GM18868 (cell line): Measurements from ENCODE around the gene INHA.

ENCODE experiments used
- ATAC-seq: cut with Tn5 transposase; IDR thresholded peaks from one replicate; pipeline ENCODE4 v1.9.1; 2021; ENCODE audit warnings: mild to moderate bottlenecking, moderate library complexity; ENCODE audit not compliant: unreplicated experiment

The INHA gene, protein sequence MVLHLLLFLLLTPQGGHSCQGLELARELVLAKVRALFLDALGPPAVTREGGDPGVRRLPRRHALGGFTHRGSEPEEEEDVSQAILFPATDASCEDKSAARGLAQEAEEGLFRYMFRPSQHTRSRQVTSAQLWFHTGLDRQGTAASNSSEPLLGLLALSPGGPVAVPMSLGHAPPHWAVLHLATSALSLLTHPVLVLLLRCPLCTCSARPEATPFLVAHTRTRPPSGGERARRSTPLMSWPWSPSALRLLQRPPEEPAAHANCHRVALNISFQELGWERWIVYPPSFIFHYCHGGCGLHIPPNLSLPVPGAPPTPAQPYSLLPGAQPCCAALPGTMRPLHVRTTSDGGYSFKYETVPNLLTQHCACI

GRCh38 chr2:219572237-219573001 lies at the start of gene INHA:
TSS of gene INHA (plus strand) at chr2:219572310. CDS start at chr2:219572375, 65 bp downstream.
- ATAC-seq: no peak

GRCh38 chr2:219523031-219523671 lies 49.0 kb upstream of the INHA start:
- ATAC-seq: no peak

- no peak for ATAC-seq
These were observed 47.3 kb upstream of the INHA start for GRCh38 chr2:219524817-219525216.

DNA sequence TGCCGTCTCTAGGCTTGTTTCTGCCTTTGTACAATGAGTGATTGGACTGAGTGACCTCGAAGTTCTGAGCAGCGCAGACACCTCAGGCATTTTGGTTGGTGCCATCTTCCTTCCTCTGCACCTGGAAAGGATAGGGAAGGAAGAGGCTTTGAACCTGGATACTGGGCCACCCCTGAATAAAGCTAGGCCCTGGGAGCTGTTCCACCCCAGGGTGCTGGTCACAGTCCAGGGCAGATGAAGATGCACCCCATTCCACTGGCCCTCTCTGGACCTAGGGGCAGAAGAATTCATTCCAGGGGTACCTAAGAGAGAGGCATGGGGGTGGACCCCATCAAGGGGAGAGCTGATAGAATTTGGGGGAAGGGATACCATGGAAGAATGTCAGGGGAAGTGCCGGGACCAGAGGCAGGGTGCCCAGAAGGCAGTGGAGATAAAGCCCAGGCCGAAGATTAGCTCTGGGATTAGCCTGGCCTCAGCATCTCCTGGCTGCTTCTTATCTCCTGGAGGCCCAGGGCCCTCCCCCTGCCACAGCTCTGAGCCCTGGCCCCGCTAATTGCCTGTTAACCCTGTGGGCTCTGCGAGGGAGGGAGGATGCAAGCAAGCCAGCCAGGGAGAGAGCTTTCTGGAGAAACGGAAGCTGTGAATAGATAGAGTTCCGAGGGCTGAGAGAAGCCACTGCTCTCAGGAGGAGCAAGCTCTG lies 46.4 kb upstream of the INHA start:
- no peak for ATAC-seq

DNA sequence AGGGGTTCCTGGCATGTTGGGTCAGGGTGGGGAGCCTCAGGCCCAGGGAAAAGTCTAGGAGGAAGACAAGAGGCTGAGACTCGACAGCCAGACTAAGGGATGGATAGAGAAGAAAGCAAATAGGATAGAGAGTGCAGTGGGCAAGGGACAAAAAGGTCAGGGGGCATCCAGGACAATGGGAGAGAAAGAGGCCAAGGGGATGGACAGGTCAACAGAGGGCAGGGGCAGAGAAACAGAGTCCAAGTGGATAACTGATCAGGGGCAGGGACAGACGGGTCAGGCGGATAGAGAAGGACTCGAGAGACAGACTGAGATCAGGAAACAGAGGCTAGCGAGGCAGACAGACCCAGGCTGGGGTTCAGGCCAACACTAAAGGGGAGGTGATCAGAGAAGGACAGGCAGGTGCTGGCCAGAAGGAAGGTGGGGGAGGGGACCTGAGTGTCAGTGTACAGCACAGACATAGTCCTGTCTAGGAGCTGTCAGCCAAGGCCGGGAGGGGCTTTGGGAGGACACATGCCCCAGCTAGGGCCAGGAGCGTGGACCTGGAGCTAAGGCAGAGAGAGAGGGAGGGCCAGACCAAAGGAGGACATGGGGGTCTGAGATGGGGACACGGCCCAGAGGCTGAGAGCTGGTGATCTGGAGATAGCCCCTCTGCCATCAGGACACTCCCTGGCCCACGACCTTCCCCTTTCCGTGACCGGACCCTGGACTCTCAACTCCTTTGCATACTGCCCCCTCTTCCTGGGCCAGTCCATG lies 45.6 kb upstream of the INHA start:
- no peak for ATAC-seq

DNA sequence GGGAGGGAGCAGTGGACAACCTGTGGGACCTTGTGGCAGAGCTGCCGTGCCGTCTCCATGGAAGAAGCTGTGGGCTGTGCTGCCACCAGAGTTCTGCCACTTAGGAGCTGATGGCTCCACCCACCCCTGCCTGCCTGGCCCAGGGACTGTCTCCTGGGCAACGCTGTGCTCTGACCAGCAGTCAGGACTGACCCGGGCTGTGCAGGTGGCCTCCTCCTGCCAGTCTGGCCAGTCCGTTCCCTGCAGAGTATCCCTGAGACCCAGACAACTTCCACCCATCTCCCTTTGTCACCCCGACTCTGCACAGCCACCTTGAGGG lies 45.1 kb upstream of the INHA start:
- ATAC-seq: no peak

DNA sequence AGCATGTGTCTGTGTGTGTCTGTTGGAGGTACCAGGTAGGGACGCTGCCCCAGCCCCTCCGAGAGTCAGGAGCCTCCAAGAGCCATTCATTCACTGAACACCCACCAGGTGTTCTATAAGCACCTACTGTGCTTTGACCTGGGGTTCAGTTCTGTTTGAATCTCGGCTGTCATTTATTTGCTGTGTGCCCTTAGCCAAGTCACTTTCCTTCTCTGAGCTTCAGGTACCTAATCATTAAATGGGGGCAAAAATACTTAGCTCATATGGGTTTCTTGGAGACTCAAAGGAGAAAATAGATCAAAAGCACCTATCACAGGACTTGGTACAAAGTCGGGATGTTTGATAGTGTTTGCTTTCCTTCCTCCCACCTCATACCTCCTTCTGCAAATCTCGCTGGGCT lies 44.6 kb upstream of the INHA start:
- no peak for ATAC-seq

- ATAC-seq: peak; percentile 90
These were observed 41.8 kb upstream of the INHA start for GRCh38 chr2:219530048-219530963.

- no peak for ATAC-seq
These were observed 40.3 kb upstream of the INHA start for GRCh38 chr2:219531639-219532377.

DNA sequence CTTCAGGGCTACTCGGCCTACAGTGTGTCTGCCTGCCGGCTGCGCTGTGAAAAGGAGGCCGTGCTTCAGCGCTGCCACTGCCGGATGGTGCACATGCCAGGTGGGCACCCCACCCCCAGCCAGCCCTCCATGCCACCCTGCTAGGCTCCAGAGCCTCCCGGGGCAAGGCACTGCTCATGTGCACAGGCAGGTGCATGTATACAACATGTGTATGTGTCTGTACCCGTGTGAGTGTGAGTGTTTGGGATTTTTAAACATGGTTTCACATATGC lies 39.8 kb upstream of the INHA start:
- no peak for ATAC-seq

GRCh38 chr2:219533930-219534661 lies 38.0 kb upstream of the INHA start:
- no peak for ATAC-seq

DNA sequence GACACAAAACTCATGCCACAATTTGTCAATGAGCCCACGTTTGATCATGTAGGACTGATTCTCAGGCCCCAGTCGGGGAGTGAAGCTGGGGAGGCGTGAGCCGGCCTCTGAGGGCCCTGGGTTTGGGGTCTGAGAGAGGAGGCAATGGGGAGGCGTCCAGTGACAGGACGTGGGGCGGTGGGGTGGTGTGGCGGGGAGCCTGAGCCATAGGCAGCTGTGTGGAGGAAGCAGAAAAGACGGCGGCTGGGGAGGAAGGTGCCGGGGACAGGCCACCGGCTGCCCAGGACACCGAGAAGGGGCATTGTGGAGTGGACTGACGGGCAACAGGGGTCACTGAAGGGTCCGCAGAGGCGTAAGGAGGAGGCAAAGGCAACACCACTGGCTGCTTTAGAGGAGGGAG lies 35.7 kb upstream of the INHA start:
- no peak for ATAC-seq

- ATAC-seq: no peak
These were observed 35.1 kb upstream of the INHA start for GRCh38 chr2:219536967-219537366.

GRCh38 chr2:219537657-219538488 lies 34.2 kb upstream of the INHA start:
- ATAC-seq: no peak

GRCh38 chr2:219538504-219538951 lies 33.6 kb upstream of the INHA start:
- no peak for ATAC-seq

GRCh38 chr2:219538956-219539788 lies 32.9 kb upstream of the INHA start:
- ATAC-seq: no peak
